ENCODE data around the gene SYMPK.
"Not testable (repeated sequence)": the region's sequence is repeated elsewhere in the genome, so short reads cannot be mapped to it uniquely, and the experiment has no call there.

SYMPK gene

DNA sequence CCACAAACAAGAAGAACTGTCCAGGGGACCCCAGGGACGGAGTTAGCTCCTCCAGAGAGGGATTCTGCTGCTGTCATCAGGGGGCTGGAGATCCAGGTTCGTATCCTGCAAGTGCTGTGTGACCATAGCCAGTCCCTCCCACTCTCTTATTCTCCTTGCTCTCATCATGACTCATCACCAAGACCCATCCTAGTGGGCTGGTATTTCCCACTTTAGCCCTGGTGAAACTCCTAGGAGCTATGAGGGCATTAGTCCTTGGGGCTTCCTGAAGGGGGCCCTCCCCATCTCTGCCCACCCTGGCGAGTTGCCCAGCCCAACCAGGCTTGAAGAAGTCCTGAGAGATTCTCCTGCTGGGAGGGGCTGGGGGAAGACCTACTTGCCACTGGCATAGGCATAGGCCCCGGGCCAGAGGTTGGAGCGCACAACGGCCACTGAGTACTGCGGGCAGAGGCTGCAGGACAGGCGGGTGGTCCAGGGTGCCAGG lies 62.8 kb downstream of the SYMPK start:
- DNase-seq, result no peak

DNA sequence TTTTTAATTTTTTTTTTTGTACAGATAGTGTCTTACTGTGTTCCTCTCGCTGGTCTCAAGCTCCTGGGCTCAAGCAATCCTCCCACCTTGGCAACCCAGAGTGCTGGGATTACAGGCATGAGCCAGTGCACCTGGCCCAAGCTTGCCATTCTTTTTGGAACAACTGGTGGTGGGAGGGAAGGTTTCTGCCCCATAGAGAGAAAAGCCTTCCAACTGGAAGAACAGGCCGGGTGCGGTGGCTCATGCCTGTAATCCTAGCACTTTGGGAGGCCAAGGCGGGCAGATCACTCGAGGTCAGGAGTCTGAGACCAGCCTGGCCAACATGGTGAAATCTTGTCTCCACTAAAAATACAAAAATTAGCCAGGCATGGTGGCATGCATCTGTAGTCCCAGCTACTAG lies 63.4 kb downstream of the SYMPK start:
- not testable (repeated sequence) for DNase-seq

GRCh38 chr19:45798995-45799517 lies 63.9 kb downstream of the SYMPK start:
- peak; percentile 51 for DNase-seq

- DNase-seq, result no peak
Observed at GRCh38 chr19:45794627-45795026, 68.3 kb downstream of the SYMPK start.

- no peak for DNase-seq
Observed at GRCh38 chr19:45793876-45794275, 69.1 kb downstream of the SYMPK start.

DNA sequence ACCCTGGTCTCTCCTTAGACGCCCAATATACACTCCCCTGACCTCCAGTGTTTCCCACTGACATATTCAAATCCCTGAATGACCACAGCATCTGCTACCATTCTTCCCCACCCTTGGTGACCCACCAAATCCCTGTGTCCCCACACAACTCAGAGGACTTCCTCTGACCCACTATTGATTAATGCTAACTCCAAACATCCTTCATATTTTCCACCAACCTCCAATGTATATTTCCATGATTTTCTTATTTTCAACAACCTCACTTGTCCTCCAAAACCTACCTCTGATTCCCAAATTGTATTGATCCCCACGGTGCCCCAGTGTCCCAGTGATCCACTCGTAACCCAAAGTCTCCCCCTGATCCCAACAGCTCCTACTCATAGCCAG lies 69.8 kb downstream of the SYMPK start:
- DNase-seq, result no peak

- DNase-seq, result peak; percentile 99
Observed at GRCh38 chr19:45792470-45793177, 70.3 kb downstream of the SYMPK start, which contains the start of gene DMWD. Gene DMWD, minus strand, starts transcription at chr19:45792845. Its CDS starts 89 bp downstream, at chr19:45792756.

DNA sequence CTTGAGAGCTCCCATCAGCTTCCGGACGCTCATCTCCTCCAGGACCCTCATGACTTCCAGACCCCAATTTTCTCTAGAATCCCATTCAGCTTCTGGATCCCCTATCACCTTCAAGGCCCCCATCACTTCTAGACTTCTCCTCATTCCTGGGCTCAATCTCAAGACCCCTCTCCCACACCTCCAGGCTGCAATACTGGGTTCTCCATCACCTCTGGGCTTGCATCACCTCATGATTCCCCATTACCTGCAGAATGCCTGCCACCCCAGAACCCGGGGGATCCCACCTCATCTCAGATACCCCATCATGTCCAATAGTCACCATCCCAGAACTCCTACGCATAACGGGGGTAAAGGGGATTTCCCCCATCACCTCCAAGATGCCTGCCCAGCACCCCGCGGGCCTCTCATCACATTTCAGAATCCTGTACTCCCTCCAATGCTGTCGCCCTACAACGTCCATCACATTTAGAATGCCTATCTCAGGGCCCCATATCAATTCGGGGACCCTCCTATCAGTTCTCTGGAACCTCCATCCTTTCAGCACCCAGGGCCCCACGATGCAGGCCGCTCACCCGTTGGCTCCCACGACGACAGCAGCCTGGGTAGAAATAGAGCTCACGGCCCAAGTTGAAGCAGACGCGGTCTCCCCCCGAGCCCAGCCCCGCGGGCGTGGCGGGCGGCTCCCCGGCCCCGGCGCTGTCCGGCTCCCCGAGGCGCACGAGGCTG lies 71.0 kb downstream of the SYMPK start:
- DNase-seq, result no peak

DNA sequence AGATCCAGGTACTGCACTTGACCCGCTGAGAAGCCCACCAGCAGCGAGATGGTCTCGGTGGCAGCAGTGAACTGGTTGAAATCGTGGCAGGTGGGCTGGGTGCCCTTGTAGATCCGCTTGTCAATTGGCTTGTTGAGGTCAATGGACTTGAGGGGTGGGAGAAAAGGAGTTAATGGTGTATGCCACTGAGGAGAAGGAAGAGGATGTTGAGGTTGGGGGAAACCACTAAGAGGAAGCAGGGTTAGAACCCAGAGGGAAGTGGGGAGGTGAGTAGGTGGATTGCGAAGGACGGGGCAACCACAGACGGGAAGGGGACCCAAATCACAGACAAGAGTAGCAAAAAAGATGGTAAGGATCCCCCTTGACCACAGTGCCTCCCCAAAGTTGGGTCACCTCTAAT lies 72.0 kb downstream of the SYMPK start:
- peak; percentile 61 for DNase-seq

DNA sequence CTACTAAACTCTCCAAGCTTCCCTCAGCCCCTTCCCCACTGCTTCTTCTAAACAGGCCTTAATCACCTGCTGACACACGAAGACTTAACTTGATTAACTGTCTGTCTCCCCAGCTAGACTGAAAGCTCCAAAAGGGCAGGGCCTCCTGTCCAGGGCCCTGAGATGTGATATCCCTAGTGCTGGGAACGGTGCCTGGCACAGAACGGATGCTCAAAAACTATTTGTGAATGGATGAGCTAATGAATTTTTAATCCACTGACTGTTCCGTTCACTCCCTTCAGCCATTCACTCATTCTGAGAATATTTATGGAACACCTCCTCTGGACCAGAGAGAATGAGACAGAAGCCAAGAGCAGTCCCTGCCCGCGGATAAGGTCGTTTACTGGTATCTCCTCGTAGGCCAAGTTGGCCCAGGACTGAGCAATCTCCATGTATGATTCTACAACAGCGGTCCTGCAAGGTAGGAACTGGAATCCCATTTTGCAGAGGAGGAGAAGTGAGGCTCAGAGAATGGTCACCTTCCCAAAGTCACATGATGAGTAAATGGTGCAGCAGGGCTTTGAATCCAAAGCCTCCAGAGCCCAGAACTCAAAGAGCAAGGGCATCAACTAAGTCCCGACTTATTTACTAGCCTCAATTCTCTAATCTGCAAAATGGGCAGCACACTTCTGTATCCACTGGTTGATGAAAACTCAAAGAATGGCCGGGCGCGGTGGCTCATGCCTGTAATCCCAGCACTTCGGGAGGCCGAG lies 73.7 kb downstream of the SYMPK start:
- no peak for DNase-seq

- DNase-seq, result no peak
Observed at GRCh38 chr19:45786533-45786894, 76.4 kb downstream of the SYMPK start.

- no peak for DNase-seq
Observed at GRCh38 chr19:45785781-45786532, 77.0 kb downstream of the SYMPK start.

- no peak for DNase-seq
Observed at GRCh38 chr19:45785097-45785496, 77.8 kb downstream of the SYMPK start.

DNA sequence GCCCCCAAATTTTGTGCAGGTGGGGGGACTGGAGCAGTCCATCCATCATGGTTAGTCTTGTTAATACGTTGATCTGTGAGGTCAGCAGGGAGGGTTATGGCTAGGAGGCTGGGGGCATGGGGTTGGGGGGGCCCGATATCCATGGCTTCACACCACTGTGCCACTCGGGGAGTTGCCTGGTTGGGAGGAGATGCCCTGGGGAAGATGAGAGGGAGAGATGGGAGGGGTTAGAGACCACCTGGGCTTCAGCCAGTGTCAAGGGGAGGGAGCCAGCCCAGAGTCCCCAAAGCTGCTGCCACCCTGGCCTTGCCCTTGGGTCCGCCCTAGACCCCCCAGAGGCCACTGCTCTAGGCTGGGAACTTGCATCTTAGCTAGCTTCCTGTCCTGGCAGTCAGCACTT lies 78.9 kb downstream of the SYMPK start:
- DNase-seq, result no peak

DNA sequence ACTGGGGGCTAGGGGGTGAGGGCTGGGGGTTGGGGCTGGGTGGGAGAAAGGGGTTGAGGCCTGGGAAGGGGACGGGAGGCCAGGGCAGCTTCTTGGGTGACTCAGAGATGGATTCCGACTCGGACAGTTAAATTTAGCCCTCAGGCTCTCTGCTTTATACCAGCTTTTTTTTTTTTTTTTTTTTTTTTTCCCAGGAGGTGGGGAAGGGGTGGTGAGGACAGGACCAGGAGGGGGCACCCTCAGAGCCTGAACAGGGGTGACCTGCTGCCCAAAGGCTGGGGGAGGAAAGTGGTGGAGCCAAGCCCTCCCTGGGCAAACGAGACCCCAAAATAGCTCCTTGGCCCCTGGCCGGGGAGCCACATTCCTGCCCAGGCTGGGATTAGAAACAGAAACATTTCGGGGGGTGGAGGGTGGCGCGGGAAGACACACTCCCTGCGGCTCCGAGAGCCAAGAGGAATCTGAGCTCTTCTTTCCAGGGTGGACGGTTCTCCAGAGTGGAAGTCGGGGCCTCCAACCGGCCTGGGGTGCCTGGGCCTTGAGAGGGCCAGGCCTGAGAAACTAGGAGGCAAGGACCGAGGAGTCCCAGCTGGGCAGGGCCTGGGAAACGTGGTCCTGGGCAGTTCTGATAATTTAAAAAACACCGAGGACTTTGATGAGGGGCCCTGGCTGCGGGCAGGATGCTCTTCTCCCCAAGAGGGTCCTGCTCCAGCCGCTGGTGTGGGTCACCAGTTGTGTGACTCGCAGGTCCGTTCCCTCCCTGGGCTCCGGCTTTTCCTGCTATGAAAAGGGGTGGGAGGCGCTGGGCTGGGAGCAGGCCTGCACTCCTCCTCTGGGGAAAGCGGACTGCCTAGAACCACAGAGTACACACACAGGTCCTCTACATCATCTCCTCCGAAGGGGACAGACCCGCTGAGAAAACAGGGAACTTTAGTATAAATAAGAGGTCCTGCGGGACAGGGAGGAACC lies 79.8 kb downstream of the SYMPK start:
- DNase-seq, result no peak

GRCh38 chr19:45782162-45782691 lies 80.7 kb downstream of the SYMPK start, which contains the start of gene DMPK:
Gene DMPK, minus strand, starts transcription at chr19:45782490. Its CDS starts 138 bp downstream, at chr19:45782352.
- no peak for DNase-seq

GRCh38 chr19:45781214-45782161 lies 81.5 kb downstream of the SYMPK start:
- DNase-seq, result no peak

GRCh38 chr19:45780448-45781213 lies 82.3 kb downstream of the SYMPK start:
- no peak for DNase-seq

- no peak for DNase-seq
Observed at GRCh38 chr19:45780146-45780447, 82.8 kb downstream of the SYMPK start.

Data from CD4-positive, alpha-beta T cell treated with Interleukin-15 for 1 hour (primary cell).